Loucy (cell line): ENCODE results near the gene LHX6.

Source experiments
- H2AFZ ChIP-seq: fragments of 200-600 bp; sonication (generic); 2 replicates; pipeline ENCODE4 v1.6.0; 2016; ENCODE audit warnings: antibody characterized with exemption, mild to moderate bottlenecking, low read length, moderate library complexity
- H3F3A ChIP-seq: fragments of 200-600 bp; 2 replicates; pipeline ENCODE4 v1.6.0; 2016; ENCODE audit warnings: antibody characterized with exemption, low read depth, mild to moderate bottlenecking
- H3K27me3 ChIP-seq: fragments of 200-600 bp; sonication (generic); 2 replicates; pipeline ENCODE4 v1.6.1; 2014; ENCODE audit warnings: low read length, mild to moderate bottlenecking; ENCODE audit not compliant: insufficient read depth, poor library complexity, severe bottlenecking
- H3K36me3 ChIP-seq: fragments of 200-600 bp; sonication (generic); 2 replicates; pipeline ENCODE4 v1.6.1; 2016; ENCODE audit warnings: low read length; ENCODE audit not compliant: insufficient read depth
- H3K4me1 ChIP-seq: fragments of 200-600 bp; sonication (generic); 2 replicates; pipeline ENCODE4 v1.5.1; 2014; ENCODE audit warnings: low read length, mild to moderate bottlenecking; ENCODE audit not compliant: insufficient read depth, poor library complexity, severe bottlenecking
- H3K4me2 ChIP-seq: fragments of 200-600 bp; sonication (generic); 2 replicates; pipeline ENCODE4 v1.6.0; 2014; ENCODE audit warnings: antibody characterized with exemption, low read length, low read depth, mild to moderate bottlenecking; ENCODE audit not compliant: poor library complexity, severe bottlenecking
- H3K4me3 ChIP-seq: fragments of 200-600 bp; sonication (generic); 2 replicates; pipeline ENCODE4 v1.5.1; 2014; ENCODE audit warnings: low read length, mild to moderate bottlenecking, mixed read lengths; ENCODE audit not compliant: poor library complexity, severe bottlenecking
- H3K79me2 ChIP-seq: fragments of 200-600 bp; sonication (generic); 2 replicates; pipeline ENCODE4 v1.6.1; 2014; ENCODE audit warnings: low read length; ENCODE audit not compliant: insufficient read depth
- H3K9ac ChIP-seq: fragments of 200-600 bp; sonication (generic); 2 replicates; pipeline ENCODE4 v1.6.0; 2014; ENCODE audit warnings: mild to moderate bottlenecking, low read depth, low read length, moderate library complexity; ENCODE audit not compliant: poor library complexity, severe bottlenecking
- H3K9me2 ChIP-seq: fragments of 200-600 bp; sonication (generic); replicated peaks from 2 replicates; pipeline ENCODE4 v1.6.1; 2016; ENCODE audit warnings: low read depth, low read length, mixed read lengths
- H3K9me3 ChIP-seq: fragments of 200-600 bp; sonication (generic); 2 replicates; pipeline ENCODE4 v1.6.1; 2014; ENCODE audit warnings: mild to moderate bottlenecking, antibody characterized with exemption, low read length, low read depth; ENCODE audit not compliant: insufficient read depth
- H4K20me1 ChIP-seq: fragments of 200-600 bp; sonication (generic); 2 replicates; pipeline ENCODE4 v1.6.0; 2014; ENCODE audit warnings: antibody characterized with exemption, low read length, mild to moderate bottlenecking; ENCODE audit not compliant: insufficient read depth, poor library complexity, severe bottlenecking
- CTCF ChIP-seq: fragments of 200-600 bp; sonication (generic); conservative IDR thresholded peaks from 2 replicates; pipeline ENCODE4 v1.5.1; 2014; ENCODE audit warnings: mild to moderate bottlenecking, antibody characterized with exemption, low read length
- EZH2phosphoT487 ChIP-seq: fragments of 200-600 bp; IDR thresholded peaks from 2 replicates; pipeline ENCODE4 v1.6.1; 2018; ENCODE audit warnings: antibody characterized with exemption, mild to moderate bottlenecking, moderate library complexity, borderline replicate concordance

Gene LHX6

DNA sequence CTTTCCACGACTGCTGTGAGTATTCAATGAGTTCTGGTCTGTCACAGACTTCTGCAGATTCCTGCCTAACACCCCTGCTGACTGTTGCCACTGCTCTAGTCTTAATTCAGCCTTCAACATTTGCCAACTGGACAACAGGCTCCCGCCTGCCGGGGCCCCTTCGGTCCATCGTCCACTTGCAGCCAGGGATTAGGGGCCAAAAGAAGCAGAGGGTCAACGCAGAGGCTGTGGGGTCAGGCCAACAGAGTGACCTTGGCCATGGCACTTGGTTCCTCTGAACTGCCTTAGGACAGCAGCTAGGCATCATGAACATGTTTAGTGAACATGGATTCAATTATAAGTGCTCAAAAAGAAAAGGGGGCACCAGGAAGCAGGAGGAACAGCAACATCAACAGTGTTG, 40.4 kb downstream of the LHX6 start:
- Histone ChIP-seq H3K4me3 (no peak overlapping the region), H3F3A (no peaks in the 10 kb centered on the region), H3K79me2 (no peaks in the 10 kb centered on the region), H3K9me3 (no peaks in the 10 kb centered on the region), H3K36me3 (no peaks in the 10 kb centered on the region), H4K20me1 (no peaks in the 10 kb centered on the region), H3K4me1 (no peaks in the 10 kb centered on the region), H3K9me2 (no peaks in the 10 kb centered on the region), H2AFZ (no peak overlapping the region), H3K27me3 (no peaks in the 10 kb centered on the region), H3K9ac (no peak overlapping the region), H3K4me2 (no peak overlapping the region)
- no peak for TF ChIP-seq EZH2phosphoT487
- TF ChIP-seq CTCF: no peak

- Histone ChIP-seq H3K9me3 (no peaks in the 10 kb centered on the region), H3K4me3 (no peak overlapping the region), H3K9me2 (no peaks in the 10 kb centered on the region), H2AFZ (no peak overlapping the region), H3K36me3 (no peaks in the 10 kb centered on the region), H4K20me1 (no peaks in the 10 kb centered on the region), H3K9ac (no peak overlapping the region), H3K27me3 (no peaks in the 10 kb centered on the region), H3K79me2 (no peaks in the 10 kb centered on the region), H3K4me2 (no peak overlapping the region), H3F3A (no peaks in the 10 kb centered on the region), H3K4me1 (no peaks in the 10 kb centered on the region)
- no peak for TF ChIP-seq CTCF
Observed at GRCh38 chr9:122186777-122187470, 41.8 kb downstream of the LHX6 start.

- no peaks in the 10 kb centered on the region for H3K9me2 ChIP-seq
- no peaks in the 10 kb centered on the region for H3K79me2 ChIP-seq
- no peak overlapping the region for H3K4me2 ChIP-seq
- H3K4me1 ChIP-seq: no peaks in the 10 kb centered on the region
- no peaks in the 10 kb centered on the region for H3K9me3 ChIP-seq
- H3K9ac ChIP-seq: no peak overlapping the region
- no peak overlapping the region for H2AFZ ChIP-seq
- H3K36me3 ChIP-seq: no peaks in the 10 kb centered on the region
- H3F3A ChIP-seq: no peaks in the 10 kb centered on the region
- no peak overlapping the region for H3K4me3 ChIP-seq
- H3K27me3 ChIP-seq: no peaks in the 10 kb centered on the region
- H4K20me1 ChIP-seq: no peaks in the 10 kb centered on the region
- no peak for TF ChIP-seq CTCF
- no peak for TF ChIP-seq EZH2phosphoT487
Observed at GRCh38 chr9:122186301-122186700, 42.5 kb downstream of the LHX6 start.
